ENCODE data around the gene HOOK1.
"Not testable (repeated sequence)": the region's sequence is repeated elsewhere in the genome, so short reads cannot be mapped to it uniquely, and the experiment has no call there.

The HOOK1 gene

DNA sequence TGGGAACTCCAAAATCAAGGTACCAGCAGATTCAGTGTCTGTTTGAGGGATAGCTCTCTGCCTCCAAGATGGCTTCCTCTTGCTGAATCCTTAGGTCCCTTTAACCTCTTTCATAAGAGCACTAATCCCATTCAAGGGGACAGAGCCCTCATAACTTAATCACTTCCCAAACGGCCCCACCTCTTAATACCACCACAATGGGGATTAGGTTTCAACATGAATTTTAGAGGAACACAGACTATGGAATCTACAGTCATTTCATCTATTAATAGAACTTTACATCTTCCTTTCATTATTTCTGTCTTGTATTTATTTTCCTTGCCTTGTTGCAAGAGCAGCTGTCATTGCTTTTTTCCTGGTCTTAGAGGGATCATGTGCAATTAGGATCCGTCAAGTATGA lies 30.3 kb downstream of the HOOK1 start:
- no peak for TF ChIP-seq CTCF (IDR thresholded peaks at IDR 0.05; ENCODE audit: low read depth, low read length)
- no peak for DNase-seq (ENCODE audit: low read depth in 2 of 2)
- no peak overlapping the region for H3K4me3 ChIP-seq (replicated peaks in 1 of 2; ENCODE audit: low read depth in 2 of 2, low read length in 2 of 2)

DNA sequence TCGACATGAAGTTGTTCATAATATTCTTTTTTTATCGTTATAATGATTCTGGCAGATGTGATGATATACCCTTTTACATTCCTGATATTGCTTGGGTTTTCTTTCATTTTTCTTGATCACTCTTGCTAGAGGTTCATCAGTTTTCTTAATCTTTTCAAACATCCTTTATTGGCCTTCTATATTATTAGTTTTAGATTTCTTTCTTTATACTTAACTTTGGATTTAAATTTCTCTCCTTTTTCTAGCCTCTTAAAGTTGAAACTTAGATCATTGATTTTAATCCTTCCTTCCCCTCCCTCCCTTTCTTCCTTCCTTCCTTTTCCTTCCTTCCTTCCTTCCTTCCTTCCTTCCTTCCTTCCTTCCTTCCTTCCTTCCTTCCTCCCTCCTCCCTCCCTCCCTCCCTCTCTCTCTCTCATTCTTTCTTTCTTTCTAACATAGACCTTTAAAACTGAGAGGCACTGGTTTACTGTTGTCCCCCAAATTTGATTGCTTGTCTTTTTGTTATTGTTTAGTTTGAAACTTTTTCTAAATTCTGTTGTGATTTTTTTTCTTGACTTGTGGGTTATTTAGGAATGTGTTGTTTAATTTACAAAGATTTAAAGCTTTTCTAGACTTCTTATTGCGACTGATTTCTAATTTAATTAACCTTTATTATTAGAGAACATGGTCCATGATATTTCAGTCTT lies 31.6 kb downstream of the HOOK1 start:
- TF ChIP-seq CTCF (IDR thresholded peaks at IDR 0.05; ENCODE audit: low read depth, low read length) = no peak
- DNase-seq (ENCODE audit: low read depth in 2 of 2) = no peak
- H3K4me3 ChIP-seq (replicated peaks in 1 of 2; ENCODE audit: low read depth in 2 of 2, low read length in 2 of 2) = no peak overlapping the region

GRCh38 chr1:59846895-59847282 lies 32.1 kb downstream of the HOOK1 start:
- no peak for TF ChIP-seq CTCF (IDR thresholded peaks at IDR 0.05; ENCODE audit: low read depth, low read length)
- H3K4me3 ChIP-seq (replicated peaks in 1 of 2; ENCODE audit: low read depth in 2 of 2, low read length in 2 of 2) = no peak overlapping the region
- DNase-seq (ENCODE audit: low read depth in 2 of 2) = no peak

GRCh38 chr1:59852117-59852516 lies 37.4 kb downstream of the HOOK1 start:
- TF ChIP-seq CTCF (IDR thresholded peaks at IDR 0.05; ENCODE audit: low read depth, low read length) = no peak
- H3K4me3 ChIP-seq (replicated peaks in 1 of 2; ENCODE audit: low read depth in 2 of 2, low read length in 2 of 2) = no peak overlapping the region
- no peak for DNase-seq (ENCODE audit: low read depth in 2 of 2)

GRCh38 chr1:59855297-59855696 lies 40.5 kb downstream of the HOOK1 start:
- H3K4me3 ChIP-seq (replicated peaks in 1 of 2; ENCODE audit: low read depth in 2 of 2, low read length in 2 of 2); DNase-seq (ENCODE audit: low read depth in 2 of 2): not testable (repeated sequence)

GRCh38 chr1:59856725-59857338 lies 42.1 kb downstream of the HOOK1 start:
- no peak for DNase-seq (ENCODE audit: low read depth in 2 of 2)
- TF ChIP-seq CTCF (IDR thresholded peaks at IDR 0.05; ENCODE audit: low read depth, low read length) = no peak
- no peak overlapping the region for H3K4me3 ChIP-seq (replicated peaks in 1 of 2; ENCODE audit: low read depth in 2 of 2, low read length in 2 of 2)

DNA sequence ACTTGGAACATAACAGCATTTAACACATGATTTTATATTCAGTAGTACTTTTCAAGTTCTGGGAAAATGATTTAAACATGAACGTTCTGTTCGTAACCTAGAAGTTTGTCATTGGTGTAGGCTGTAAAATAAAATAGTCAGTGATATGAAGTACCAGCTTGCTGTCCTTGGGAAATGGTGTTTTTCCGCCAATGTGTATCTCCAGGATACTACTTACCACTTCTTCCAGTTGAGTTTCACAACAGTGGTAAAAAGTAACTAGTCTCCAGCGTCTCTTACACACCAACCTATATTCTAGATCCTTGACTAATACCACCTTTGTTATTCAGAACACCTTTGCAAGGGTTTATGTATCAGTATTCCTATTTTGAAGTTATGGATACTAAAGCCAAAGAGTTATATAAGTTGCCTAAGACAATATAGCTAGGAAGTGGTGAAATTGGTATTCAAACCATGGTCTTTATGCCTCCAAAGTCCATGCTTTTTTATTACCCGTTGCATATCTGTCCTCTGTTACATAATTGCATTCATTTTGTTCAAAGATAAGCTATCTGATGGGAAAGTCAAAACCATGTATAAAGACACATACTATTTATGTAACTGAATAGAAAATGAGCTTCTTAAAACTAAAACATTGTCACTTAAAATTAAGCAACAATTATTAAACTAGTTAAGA lies 43.1 kb downstream of the HOOK1 start:
- TF ChIP-seq CTCF (IDR thresholded peaks at IDR 0.05; ENCODE audit: low read depth, low read length) = no peak
- H3K4me3 ChIP-seq (replicated peaks in 1 of 2; ENCODE audit: low read depth in 2 of 2, low read length in 2 of 2) = no peak overlapping the region
- DNase-seq (ENCODE audit: low read depth in 2 of 2) = no peak

Data from cardiac fibroblast (primary cell).